ENCODE data around the gene CCL15. TPM values are rescaled to one million over a fixed set of nuclear protein-coding genes. Genes with fewer than 3 reads are reported as not detected.

CCL15 gene
- total RNA-seq, 1 donor, result not detected

DNA sequence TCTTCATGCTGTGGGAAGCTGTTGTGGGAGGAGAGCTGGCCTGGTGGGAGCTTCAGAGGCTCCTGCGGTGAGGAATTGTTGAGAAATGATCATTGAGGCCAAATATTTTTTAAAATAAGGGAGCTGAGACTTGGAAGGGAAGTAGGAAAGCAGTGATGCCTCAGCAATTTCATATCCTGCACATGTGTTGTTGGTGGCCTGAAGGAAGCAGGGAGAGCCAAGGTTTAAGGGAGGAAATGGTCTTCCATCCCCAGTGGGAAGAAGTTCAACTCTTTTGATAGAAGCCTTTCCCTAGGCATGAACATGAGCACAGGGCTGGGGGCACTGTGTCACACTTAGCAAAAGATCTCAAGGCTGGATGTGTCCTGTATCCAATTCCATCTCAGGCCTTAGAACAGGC, 14.7 kb downstream of the CCL15 start, which contains the start of gene CCL14:
TSS of gene CCL14 (minus strand) at position 87 of the 400 bp plus-strand sequence. CDS start at position 7, 80 bp downstream.
- Histone ChIP-seq H3K36me3 (ENCODE audit: insufficient read depth, low read length) (no peaks in the 10 kb centered on the region), H2AFZ (ENCODE audit: low read length) (no peak within 1 kb of the TSS), H3K4me2 (ENCODE audit: insufficient read depth, low read length) (no peak within 1 kb of the TSS), H3K4me3 (ENCODE audit: insufficient read depth, low read length) (no peak within 1 kb of the TSS), H3K79me2 (ENCODE audit: insufficient read depth, low read length) (no peaks in the 10 kb centered on the region), H3K4me1 (ENCODE audit: insufficient read depth, low read length) (no peaks in the 10 kb centered on the region), H3K27ac (ENCODE audit: low read depth, low read length) (no peak within 1 kb of the TSS), H4K20me1 (ENCODE audit: insufficient read depth, low read length) (no peaks in the 10 kb centered on the region), H3K9me3 (ENCODE audit: low read depth, low read length) (no peaks in the 10 kb centered on the region), H3K27me3 (ENCODE audit: insufficient read depth, low read length) (peaks cover 3% of the 10 kb centered on the region)
- no peak for DNase-seq (ENCODE audit: insufficient read length, low spot score, missing footprints)
- TF ChIP-seq, protein P1, sequence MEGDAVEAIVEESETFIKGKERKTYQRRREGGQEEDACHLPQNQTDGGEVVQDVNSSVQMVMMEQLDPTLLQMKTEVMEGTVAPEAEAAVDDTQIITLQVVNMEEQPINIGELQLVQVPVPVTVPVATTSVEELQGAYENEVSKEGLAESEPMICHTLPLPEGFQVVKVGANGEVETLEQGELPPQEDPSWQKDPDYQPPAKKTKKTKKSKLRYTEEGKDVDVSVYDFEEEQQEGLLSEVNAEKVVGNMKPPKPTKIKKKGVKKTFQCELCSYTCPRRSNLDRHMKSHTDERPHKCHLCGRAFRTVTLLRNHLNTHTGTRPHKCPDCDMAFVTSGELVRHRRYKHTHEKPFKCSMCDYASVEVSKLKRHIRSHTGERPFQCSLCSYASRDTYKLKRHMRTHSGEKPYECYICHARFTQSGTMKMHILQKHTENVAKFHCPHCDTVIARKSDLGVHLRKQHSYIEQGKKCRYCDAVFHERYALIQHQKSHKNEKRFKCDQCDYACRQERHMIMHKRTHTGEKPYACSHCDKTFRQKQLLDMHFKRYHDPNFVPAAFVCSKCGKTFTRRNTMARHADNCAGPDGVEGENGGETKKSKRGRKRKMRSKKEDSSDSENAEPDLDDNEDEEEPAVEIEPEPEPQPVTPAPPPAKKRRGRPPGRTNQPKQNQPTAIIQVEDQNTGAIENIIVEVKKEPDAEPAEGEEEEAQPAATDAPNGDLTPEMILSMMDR (IDR thresholded peaks at IDR 0.05; ENCODE audit: extremely low read depth, low read depth, low read length), result no peak

- TF ChIP-seq, protein P1 (IDR thresholded peaks at IDR 0.05; ENCODE audit: extremely low read depth, low read depth, low read length), result no peak
- Histone ChIP-seq H2AFZ (ENCODE audit: low read length) (no peak overlapping the region), H4K20me1 (ENCODE audit: insufficient read depth, low read length) (no peaks in the 10 kb centered on the region), H3K27me3 (ENCODE audit: insufficient read depth, low read length) (peaks cover 7% of the 10 kb centered on the region), H3K4me3 (ENCODE audit: insufficient read depth, low read length) (no peak overlapping the region), H3K9me3 (ENCODE audit: low read depth, low read length) (no peaks in the 10 kb centered on the region), H3K79me2 (ENCODE audit: insufficient read depth, low read length) (no peaks in the 10 kb centered on the region), H3K4me1 (ENCODE audit: insufficient read depth, low read length) (no peaks in the 10 kb centered on the region), H3K27ac (ENCODE audit: low read depth, low read length) (no peak overlapping the region), H3K4me2 (ENCODE audit: insufficient read depth, low read length) (no peak overlapping the region), H3K36me3 (ENCODE audit: insufficient read depth, low read length) (no peaks in the 10 kb centered on the region)
- no peak for DNase-seq (ENCODE audit: insufficient read length, low spot score, missing footprints)
These were observed 17.2 kb downstream of the CCL15 start for GRCh38 chr17:35984140-35984539.

- Histone ChIP-seq H3K4me3 (ENCODE audit: insufficient read depth, low read length) (no peak overlapping the region), H3K27ac (ENCODE audit: low read depth, low read length) (no peak overlapping the region), H2AFZ (ENCODE audit: low read length) (no peak overlapping the region), H3K9me3 (ENCODE audit: low read depth, low read length) (no peaks in the 10 kb centered on the region), H3K36me3 (ENCODE audit: insufficient read depth, low read length) (no peaks in the 10 kb centered on the region), H3K4me1 (ENCODE audit: insufficient read depth, low read length) (no peaks in the 10 kb centered on the region), H3K79me2 (ENCODE audit: insufficient read depth, low read length) (no peaks in the 10 kb centered on the region), H3K4me2 (ENCODE audit: insufficient read depth, low read length) (no peak overlapping the region), H3K27me3 (ENCODE audit: insufficient read depth, low read length) (peaks cover 7% of the 10 kb centered on the region), H4K20me1 (ENCODE audit: insufficient read depth, low read length) (no peaks in the 10 kb centered on the region)
- no peak for DNase-seq (ENCODE audit: insufficient read length, low spot score, missing footprints)
- TF ChIP-seq, protein P1 (IDR thresholded peaks at IDR 0.05; ENCODE audit: extremely low read depth, low read depth, low read length), result no peak
These were observed 18.8 kb downstream of the CCL15 start for GRCh38 chr17:35982409-35983191.

GRCh38 chr17:35981908-35982330, 19.4 kb downstream of the CCL15 start:
- TF ChIP-seq, protein P1 (IDR thresholded peaks at IDR 0.05; ENCODE audit: extremely low read depth, low read depth, low read length), result no peak
- no peak for DNase-seq (ENCODE audit: insufficient read length, low spot score, missing footprints)

More at GRCh38 chr17:35981908-35982330, 19.4 kb downstream of the CCL15 start:
- Histone ChIP-seq H3K36me3 (ENCODE audit: insufficient read depth, low read length) (no peaks in the 10 kb centered on the region), H3K9me3 (ENCODE audit: low read depth, low read length) (no peaks in the 10 kb centered on the region), H3K27ac (ENCODE audit: low read depth, low read length) (no peak overlapping the region), H3K4me2 (ENCODE audit: insufficient read depth, low read length) (no peak overlapping the region), H2AFZ (ENCODE audit: low read length) (no peak overlapping the region), H4K20me1 (ENCODE audit: insufficient read depth, low read length) (no peaks in the 10 kb centered on the region), H3K79me2 (ENCODE audit: insufficient read depth, low read length) (no peaks in the 10 kb centered on the region), H3K27me3 (ENCODE audit: insufficient read depth, low read length) (peaks cover 7% of the 10 kb centered on the region), H3K4me3 (ENCODE audit: insufficient read depth, low read length) (no peak overlapping the region), H3K4me1 (ENCODE audit: insufficient read depth, low read length) (no peaks in the 10 kb centered on the region)

All from osteoblast (primary cell).